ENCODE results near the gene CELF4.

CELF4 gene

DNA sequence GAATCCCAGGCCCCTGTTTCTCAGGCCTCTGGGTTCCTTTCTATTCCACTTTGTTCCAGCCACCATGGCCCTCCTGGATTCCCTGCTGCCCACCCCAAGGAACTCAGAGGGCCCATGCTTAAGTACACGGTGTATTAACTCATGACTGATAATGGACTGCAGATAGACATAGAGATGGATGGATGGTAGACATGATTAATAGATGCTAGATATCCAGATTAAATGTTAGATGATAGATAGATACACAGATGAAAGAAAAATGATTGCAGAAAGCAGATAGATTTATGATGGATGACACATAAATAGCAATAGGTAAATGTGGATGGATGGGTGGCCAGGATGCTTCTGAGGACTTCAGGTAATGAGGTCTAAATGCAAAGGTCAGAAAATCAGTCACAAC, 278.0 kb downstream of the CELF4 start:
- ATAC-seq (ENCODE audit: insufficient read depth, low read depth) (no peak), DNase-seq (no peak)
- Histone ChIP-seq H3K4me1 (ENCODE audit: insufficient read depth, low read length) (no peaks in the 10 kb centered on the region), H4K20me1 (ENCODE audit: insufficient read depth, low read length) (no peaks in the 10 kb centered on the region; the same call in 1 of the 2 replicates), H2AFZ (ENCODE audit: low read depth, low read length) (no peak overlapping the region), H3K27me3 (ENCODE audit: insufficient read depth, low read length, poor library complexity) (no peaks in the 10 kb centered on the region), H3K4me2 (ENCODE audit: insufficient read depth, low read length) (no peak overlapping the region), H3K27ac (ENCODE audit: low read length) (no peak overlapping the region), H3K9ac (ENCODE audit: low read depth, low read length) (no peak overlapping the region), H3K79me2 (ENCODE audit: insufficient read depth, low read length) (no peaks in the 10 kb centered on the region), H3K4me3 (ENCODE audit: low read depth in 1 of 2, low read length in 2 of 2) (no peak overlapping the region), H3K9me3 (ENCODE audit: insufficient read depth, low read length, severe bottlenecking) (no peaks in the 10 kb centered on the region), H3K36me3 (ENCODE audit: insufficient read depth, low read length) (no peaks in the 10 kb centered on the region)
- TF ChIP-seq EZH2 (IDR thresholded peaks at IDR 0.05; ENCODE audit: borderline replicate concordance, low read depth, low read length, severe bottlenecking): no peak
- TF ChIP-seq, protein P1, sequence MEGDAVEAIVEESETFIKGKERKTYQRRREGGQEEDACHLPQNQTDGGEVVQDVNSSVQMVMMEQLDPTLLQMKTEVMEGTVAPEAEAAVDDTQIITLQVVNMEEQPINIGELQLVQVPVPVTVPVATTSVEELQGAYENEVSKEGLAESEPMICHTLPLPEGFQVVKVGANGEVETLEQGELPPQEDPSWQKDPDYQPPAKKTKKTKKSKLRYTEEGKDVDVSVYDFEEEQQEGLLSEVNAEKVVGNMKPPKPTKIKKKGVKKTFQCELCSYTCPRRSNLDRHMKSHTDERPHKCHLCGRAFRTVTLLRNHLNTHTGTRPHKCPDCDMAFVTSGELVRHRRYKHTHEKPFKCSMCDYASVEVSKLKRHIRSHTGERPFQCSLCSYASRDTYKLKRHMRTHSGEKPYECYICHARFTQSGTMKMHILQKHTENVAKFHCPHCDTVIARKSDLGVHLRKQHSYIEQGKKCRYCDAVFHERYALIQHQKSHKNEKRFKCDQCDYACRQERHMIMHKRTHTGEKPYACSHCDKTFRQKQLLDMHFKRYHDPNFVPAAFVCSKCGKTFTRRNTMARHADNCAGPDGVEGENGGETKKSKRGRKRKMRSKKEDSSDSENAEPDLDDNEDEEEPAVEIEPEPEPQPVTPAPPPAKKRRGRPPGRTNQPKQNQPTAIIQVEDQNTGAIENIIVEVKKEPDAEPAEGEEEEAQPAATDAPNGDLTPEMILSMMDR (IDR thresholded peaks at IDR 0.05; ENCODE audit: borderline replicate concordance, extremely low read depth, low read length, poor library complexity, severe bottlenecking): no peak

DNA sequence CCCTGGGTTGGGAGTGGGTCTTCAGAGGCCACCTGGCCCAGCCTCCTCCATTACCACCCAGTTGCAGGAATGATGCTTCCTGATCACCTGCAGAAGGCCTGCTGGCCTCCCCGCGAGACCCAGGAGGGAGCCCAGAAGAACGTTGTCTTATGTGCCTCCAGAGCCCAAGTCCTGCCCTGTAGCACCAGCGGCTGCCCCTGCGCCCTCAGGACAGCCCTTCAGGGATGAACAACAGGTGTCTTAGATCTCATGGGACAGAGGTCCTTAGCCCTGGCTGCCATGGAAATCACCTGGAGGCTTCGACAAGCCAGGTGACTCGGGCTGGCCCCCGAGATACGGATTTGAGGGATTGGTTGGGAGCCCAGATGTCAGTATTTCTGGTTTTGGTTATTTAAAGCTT, 278.8 kb downstream of the CELF4 start:
- Histone ChIP-seq H3K79me2 (ENCODE audit: insufficient read depth, low read length) (no peaks in the 10 kb centered on the region), H4K20me1 (ENCODE audit: insufficient read depth, low read length) (no peaks in the 10 kb centered on the region; the same call in 1 of the 2 replicates), H2AFZ (ENCODE audit: low read depth, low read length) (no peak overlapping the region), H3K36me3 (ENCODE audit: insufficient read depth, low read length) (no peaks in the 10 kb centered on the region), H3K4me3 (ENCODE audit: low read depth in 1 of 2, low read length in 2 of 2) (no peak overlapping the region), H3K4me2 (ENCODE audit: insufficient read depth, low read length) (no peak overlapping the region), H3K9me3 (ENCODE audit: insufficient read depth, low read length, severe bottlenecking) (no peaks in the 10 kb centered on the region), H3K4me1 (ENCODE audit: insufficient read depth, low read length) (no peaks in the 10 kb centered on the region), H3K9ac (ENCODE audit: low read depth, low read length) (no peak overlapping the region), H3K27me3 (ENCODE audit: insufficient read depth, low read length, poor library complexity) (no peaks in the 10 kb centered on the region), H3K27ac (ENCODE audit: low read length) (no peak overlapping the region)
- TF ChIP-seq EZH2 (IDR thresholded peaks at IDR 0.05; ENCODE audit: borderline replicate concordance, low read depth, low read length, severe bottlenecking): no peak
- TF ChIP-seq, protein P1 (IDR thresholded peaks at IDR 0.05; ENCODE audit: borderline replicate concordance, extremely low read depth, low read length, poor library complexity, severe bottlenecking): no peak
- ATAC-seq (ENCODE audit: insufficient read depth, low read depth) (no peak), DNase-seq (no peak)

DNA sequence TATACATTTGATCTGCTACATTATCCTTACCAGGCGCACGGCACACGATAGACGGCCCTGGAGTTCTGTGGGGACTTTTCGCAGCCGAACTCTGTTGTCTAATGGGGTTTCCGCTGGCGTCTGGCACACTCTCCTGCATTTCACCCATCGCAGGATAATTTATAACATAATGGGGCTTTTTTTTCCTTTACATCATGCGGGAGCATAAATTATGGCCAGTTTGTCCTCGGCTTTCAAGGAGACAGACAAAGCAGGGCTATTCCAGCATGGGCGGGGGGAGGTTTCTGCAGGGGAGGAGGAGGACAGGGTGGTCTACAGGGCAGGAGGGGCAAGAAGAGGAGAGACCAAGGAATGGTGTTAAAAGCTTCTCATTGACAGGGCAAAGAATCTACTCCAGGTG, 279.8 kb downstream of the CELF4 start:
- H3K4me3 ChIP-seq (ENCODE audit: low read depth in 1 of 2, low read length in 2 of 2): no peak overlapping the region
- DNase-seq (no peak), ATAC-seq (ENCODE audit: insufficient read depth, low read depth) (no peak)
- H3K4me2 ChIP-seq (ENCODE audit: insufficient read depth, low read length): no peak overlapping the region
- H3K9me3 ChIP-seq (ENCODE audit: insufficient read depth, low read length, severe bottlenecking): no peaks in the 10 kb centered on the region
- no peak overlapping the region for H2AFZ ChIP-seq (ENCODE audit: low read depth, low read length)
- no peaks in the 10 kb centered on the region for H3K36me3 ChIP-seq (ENCODE audit: insufficient read depth, low read length)
- H3K27me3 ChIP-seq (ENCODE audit: insufficient read depth, low read length, poor library complexity): no peaks in the 10 kb centered on the region
- no peaks in the 10 kb centered on the region for H3K79me2 ChIP-seq (ENCODE audit: insufficient read depth, low read length)
- H4K20me1 ChIP-seq (ENCODE audit: insufficient read depth, low read length): no peaks in the 10 kb centered on the region; the same call in 1 of the 2 replicates
- H3K9ac ChIP-seq (ENCODE audit: low read depth, low read length): no peak overlapping the region
- no peak overlapping the region for H3K27ac ChIP-seq (ENCODE audit: low read length)
- TF ChIP-seq, protein P1 (IDR thresholded peaks at IDR 0.05; ENCODE audit: borderline replicate concordance, extremely low read depth, low read length, poor library complexity, severe bottlenecking): no peak
- no peak for TF ChIP-seq EZH2 (IDR thresholded peaks at IDR 0.05; ENCODE audit: borderline replicate concordance, low read depth, low read length, severe bottlenecking)
- H3K4me1 ChIP-seq (ENCODE audit: insufficient read depth, low read length): no peaks in the 10 kb centered on the region

DNA sequence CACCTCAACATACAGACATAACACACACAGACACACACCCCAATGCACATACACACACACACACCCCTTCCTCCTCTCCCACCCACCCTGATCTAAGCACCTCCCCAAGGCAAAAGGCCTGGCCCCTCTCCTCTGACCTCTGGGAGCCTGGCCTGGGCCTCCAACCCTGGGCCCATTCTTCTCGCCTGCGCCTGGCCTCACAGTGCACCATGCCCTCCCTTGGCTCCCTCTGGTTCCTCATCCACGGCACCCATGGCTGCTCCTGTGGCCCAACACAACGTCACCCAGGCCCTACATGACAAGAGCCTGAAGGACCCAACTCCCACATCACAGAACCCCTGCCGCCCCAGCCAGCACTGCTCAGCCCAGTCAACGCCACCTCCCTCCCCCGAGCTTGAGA, 281.3 kb downstream of the CELF4 start:
- no peak overlapping the region for H3K4me3 ChIP-seq (ENCODE audit: low read depth in 1 of 2, low read length in 2 of 2)
- no peak overlapping the region for H2AFZ ChIP-seq (ENCODE audit: low read depth, low read length)
- H3K4me1 ChIP-seq (ENCODE audit: insufficient read depth, low read length): no peaks in the 10 kb centered on the region
- no peaks in the 10 kb centered on the region for H3K79me2 ChIP-seq (ENCODE audit: insufficient read depth, low read length)
- no peak overlapping the region for H3K9ac ChIP-seq (ENCODE audit: low read depth, low read length)
- no peak for DNase-seq
- H3K36me3 ChIP-seq (ENCODE audit: insufficient read depth, low read length): no peaks in the 10 kb centered on the region
- H4K20me1 ChIP-seq (ENCODE audit: insufficient read depth, low read length): no peaks in the 10 kb centered on the region; the same call in 1 of the 2 replicates
- H3K27ac ChIP-seq (ENCODE audit: low read length): no peak overlapping the region
- no peaks in the 10 kb centered on the region for H3K9me3 ChIP-seq (ENCODE audit: insufficient read depth, low read length, severe bottlenecking)
- TF ChIP-seq EZH2 (IDR thresholded peaks at IDR 0.05; ENCODE audit: borderline replicate concordance, low read depth, low read length, severe bottlenecking): no peak
- TF ChIP-seq, protein P1 (IDR thresholded peaks at IDR 0.05; ENCODE audit: borderline replicate concordance, extremely low read depth, low read length, poor library complexity, severe bottlenecking): no peak
- H3K4me2 ChIP-seq (ENCODE audit: insufficient read depth, low read length): no peak overlapping the region
- no peak for ATAC-seq (ENCODE audit: insufficient read depth, low read depth)
- H3K27me3 ChIP-seq (ENCODE audit: insufficient read depth, low read length, poor library complexity): no peaks in the 10 kb centered on the region

Data from DND-41 (cell line).